ENCODE data around the gene CCL1.

DNA sequence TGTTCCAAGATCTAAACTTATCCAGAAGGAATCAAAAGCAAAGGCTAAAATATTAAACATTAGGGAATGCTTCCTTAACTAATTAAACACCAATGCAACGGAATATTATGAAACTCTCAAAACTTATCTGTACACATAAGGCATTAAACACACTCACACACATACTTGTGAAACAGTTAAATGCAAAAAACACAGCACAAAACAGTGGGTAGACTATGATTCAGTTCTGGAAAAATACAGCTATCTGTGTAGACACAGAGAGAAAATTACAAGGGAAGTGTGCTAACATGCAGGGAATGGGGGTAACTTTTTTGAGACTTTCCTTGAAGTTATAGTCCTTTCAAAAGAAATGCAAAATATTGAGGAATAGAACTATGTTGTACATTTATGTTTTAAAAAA is 36.7 kb upstream of the CCL1 start:
- TF ChIP-seq POLR2A (IDR thresholded peaks at IDR 0.05): no peak
- TF ChIP-seq, protein P1, sequence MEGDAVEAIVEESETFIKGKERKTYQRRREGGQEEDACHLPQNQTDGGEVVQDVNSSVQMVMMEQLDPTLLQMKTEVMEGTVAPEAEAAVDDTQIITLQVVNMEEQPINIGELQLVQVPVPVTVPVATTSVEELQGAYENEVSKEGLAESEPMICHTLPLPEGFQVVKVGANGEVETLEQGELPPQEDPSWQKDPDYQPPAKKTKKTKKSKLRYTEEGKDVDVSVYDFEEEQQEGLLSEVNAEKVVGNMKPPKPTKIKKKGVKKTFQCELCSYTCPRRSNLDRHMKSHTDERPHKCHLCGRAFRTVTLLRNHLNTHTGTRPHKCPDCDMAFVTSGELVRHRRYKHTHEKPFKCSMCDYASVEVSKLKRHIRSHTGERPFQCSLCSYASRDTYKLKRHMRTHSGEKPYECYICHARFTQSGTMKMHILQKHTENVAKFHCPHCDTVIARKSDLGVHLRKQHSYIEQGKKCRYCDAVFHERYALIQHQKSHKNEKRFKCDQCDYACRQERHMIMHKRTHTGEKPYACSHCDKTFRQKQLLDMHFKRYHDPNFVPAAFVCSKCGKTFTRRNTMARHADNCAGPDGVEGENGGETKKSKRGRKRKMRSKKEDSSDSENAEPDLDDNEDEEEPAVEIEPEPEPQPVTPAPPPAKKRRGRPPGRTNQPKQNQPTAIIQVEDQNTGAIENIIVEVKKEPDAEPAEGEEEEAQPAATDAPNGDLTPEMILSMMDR (IDR thresholded peaks at IDR 0.05): no peak
